ENCODE measurements around the gene KBTBD8.

KBTBD8 gene

DNA sequence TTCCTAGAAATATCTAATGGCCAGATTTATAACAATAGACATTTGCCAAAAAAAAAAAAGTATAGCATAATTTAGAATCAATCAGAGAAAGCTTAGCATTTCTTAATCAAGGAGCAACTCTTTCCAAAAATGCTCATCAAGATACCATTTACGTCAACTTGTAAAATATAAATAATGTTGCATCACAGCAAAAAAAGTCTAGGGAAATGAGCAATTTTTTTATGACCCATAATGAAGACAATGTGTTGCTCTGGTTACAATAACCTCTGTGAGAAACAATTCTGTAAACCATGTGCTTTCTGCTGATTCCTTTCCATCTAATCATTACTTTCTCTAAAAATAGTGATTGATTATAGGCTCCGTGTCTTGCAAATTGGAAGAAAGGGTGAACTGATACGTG, 36.3 kb downstream of the KBTBD8 start:
- H3K27ac Mint-ChIP-seq: no peak overlapping the region
- peaks cover 19% of the 10 kb centered on the region for H3K4me1 Mint-ChIP-seq
- ATAC-seq (ENCODE audit: low read depth): no peak
- DNase-seq (ENCODE audit: low spot score in 2 of 2): no peak
- H3K27me3 Mint-ChIP-seq: no peaks in the 10 kb centered on the region
- H3K4me3 Mint-ChIP-seq: no peak overlapping the region
- H3K9me3 Mint-ChIP-seq: no peaks in the 10 kb centered on the region
- H3K36me3 Mint-ChIP-seq: no peaks in the 10 kb centered on the region

GRCh38 chr3:67037615-67038014, 39.5 kb downstream of the KBTBD8 start:
- no peak overlapping the region for H3K27ac Mint-ChIP-seq
- DNase-seq (ENCODE audit: low spot score in 2 of 2) (no peak), ATAC-seq (ENCODE audit: low read depth) (peak; percentile 66)
- no peak overlapping the region for H3K4me3 Mint-ChIP-seq
- H3K4me1 Mint-ChIP-seq: peaks cover 8% of the 10 kb centered on the region
- H3K9me3 Mint-ChIP-seq: no peaks in the 10 kb centered on the region
- H3K36me3 Mint-ChIP-seq: no peaks in the 10 kb centered on the region
- H3K27me3 Mint-ChIP-seq: no peaks in the 10 kb centered on the region

DNA sequence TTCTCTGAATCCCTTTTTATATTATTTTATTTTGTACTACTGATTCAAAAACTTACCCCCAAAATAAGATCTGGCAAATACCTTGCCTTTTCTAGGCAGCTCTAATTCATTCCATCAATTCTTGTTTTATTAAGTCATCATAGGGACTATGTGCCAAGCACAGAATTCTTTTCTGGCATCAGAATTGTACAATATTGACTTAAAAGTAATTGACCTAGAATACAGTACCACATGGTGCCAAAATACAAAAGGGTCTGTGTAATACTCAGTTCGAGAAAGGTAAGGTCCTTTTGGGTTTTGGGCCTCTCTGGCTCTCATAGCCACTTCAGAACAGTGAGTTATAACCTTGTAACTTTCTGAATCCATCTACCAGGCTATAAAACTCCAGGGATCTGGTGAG, 46.2 kb downstream of the KBTBD8 start:
- H3K4me3 Mint-ChIP-seq: no peak overlapping the region
- H3K27me3 Mint-ChIP-seq: no peaks in the 10 kb centered on the region
- ATAC-seq (ENCODE audit: low read depth): no peak
- H3K9me3 Mint-ChIP-seq: peaks cover 4% of the 10 kb centered on the region
- peaks cover 12% of the 10 kb centered on the region for H3K4me1 Mint-ChIP-seq
- peaks cover 1% of the 10 kb centered on the region for H3K36me3 Mint-ChIP-seq
- no peak overlapping the region for H3K27ac Mint-ChIP-seq
- DNase-seq (ENCODE audit: low spot score in 2 of 2): no peak

DNA sequence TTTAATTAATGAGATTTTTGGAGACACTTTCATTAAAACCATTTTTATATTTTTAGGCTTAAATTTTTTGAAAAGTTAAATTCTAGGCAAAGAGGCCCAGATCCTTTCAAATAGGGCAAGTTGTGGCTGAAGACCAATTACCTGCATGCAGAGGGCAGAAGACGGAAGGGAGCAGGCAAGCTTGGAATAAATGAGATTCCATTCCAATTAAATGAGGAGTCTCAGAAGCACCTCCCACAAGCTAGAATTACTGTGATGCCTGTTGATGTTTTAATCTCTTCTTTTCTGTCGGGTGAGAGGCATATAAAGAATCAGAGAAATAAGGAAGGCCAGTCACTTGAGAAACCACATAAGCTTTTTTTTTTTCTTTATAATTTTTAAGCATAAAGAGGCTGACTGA, 46.8 kb downstream of the KBTBD8 start:
- no peak overlapping the region for H3K4me3 Mint-ChIP-seq
- peaks cover 1% of the 10 kb centered on the region for H3K36me3 Mint-ChIP-seq
- ATAC-seq (ENCODE audit: low read depth) (no peak), DNase-seq (ENCODE audit: low spot score in 2 of 2) (no peak)
- H3K4me1 Mint-ChIP-seq: peaks cover 13% of the 10 kb centered on the region
- H3K9me3 Mint-ChIP-seq: peaks cover 4% of the 10 kb centered on the region
- no peaks in the 10 kb centered on the region for H3K27me3 Mint-ChIP-seq
- H3K27ac Mint-ChIP-seq: peak overlapping the region; percentile 15

- ATAC-seq (ENCODE audit: low read depth) (no peak), DNase-seq (ENCODE audit: low spot score in 2 of 2) (no peak)
- H3K27me3 Mint-ChIP-seq: no peaks in the 10 kb centered on the region
- H3K9me3 Mint-ChIP-seq: peaks cover 9% of the 10 kb centered on the region
- H3K4me3 Mint-ChIP-seq: no peak overlapping the region
- H3K36me3 Mint-ChIP-seq: peaks cover 5% of the 10 kb centered on the region
- H3K4me1 Mint-ChIP-seq: peaks cover 13% of the 10 kb centered on the region
- no peak overlapping the region for H3K27ac Mint-ChIP-seq
Measured at GRCh38 chr3:67045711-67046465, 47.8 kb downstream of the KBTBD8 start.

GRCh38 chr3:67047051-67047450, 48.9 kb downstream of the KBTBD8 start:
- Mint-ChIP-seq H3K9me3 (peaks cover 10% of the 10 kb centered on the region), H3K4me1 (peaks cover 13% of the 10 kb centered on the region), H3K4me3 (no peak overlapping the region), H3K36me3 (peaks cover 5% of the 10 kb centered on the region), H3K27me3 (no peaks in the 10 kb centered on the region), H3K27ac (no peak overlapping the region)
- DNase-seq (ENCODE audit: low spot score in 2 of 2) (no peak), ATAC-seq (ENCODE audit: low read depth) (no peak)

GRCh38 chr3:67048067-67048714, 50.1 kb downstream of the KBTBD8 start:
- H3K27ac Mint-ChIP-seq: peak overlapping the region; percentile 64
- peaks cover 13% of the 10 kb centered on the region for H3K4me1 Mint-ChIP-seq
- H3K9me3 Mint-ChIP-seq: peaks cover 10% of the 10 kb centered on the region
- peaks cover 5% of the 10 kb centered on the region for H3K36me3 Mint-ChIP-seq
- peak in 1 of 2 donors; percentile 29 for DNase-seq (ENCODE audit: low spot score in 2 of 2)
- peak; percentile 92 for ATAC-seq (ENCODE audit: low read depth)
- H3K27me3 Mint-ChIP-seq: no peaks in the 10 kb centered on the region
- peak overlapping the region; percentile 76 for H3K4me3 Mint-ChIP-seq

DNA sequence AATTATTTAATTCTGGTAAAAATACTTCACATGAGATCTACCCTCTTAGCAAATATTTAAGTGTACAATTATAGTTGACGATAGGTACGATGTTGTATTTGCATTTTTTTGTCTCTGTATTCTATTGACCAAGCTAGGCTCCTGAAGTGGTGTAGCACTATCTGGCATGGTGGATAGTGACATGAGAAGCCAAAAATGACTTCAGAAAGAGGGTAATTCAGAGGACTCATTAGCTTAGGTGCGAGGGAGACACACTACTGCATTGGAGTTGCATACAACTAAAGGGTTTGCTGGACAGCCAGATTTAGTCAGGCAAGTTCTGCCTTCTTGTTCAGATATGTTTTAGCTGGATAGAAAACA, 50.6 kb downstream of the KBTBD8 start:
- peaks cover 13% of the 10 kb centered on the region for H3K4me1 Mint-ChIP-seq
- H3K27me3 Mint-ChIP-seq: no peaks in the 10 kb centered on the region
- DNase-seq (ENCODE audit: low spot score in 2 of 2): no peak
- H3K36me3 Mint-ChIP-seq: peaks cover 3% of the 10 kb centered on the region
- H3K4me3 Mint-ChIP-seq: no peak overlapping the region
- peak overlapping the region; percentile 64 for H3K27ac Mint-ChIP-seq
- ATAC-seq (ENCODE audit: low read depth): peak; percentile 49
- peaks cover 9% of the 10 kb centered on the region for H3K9me3 Mint-ChIP-seq

- Mint-ChIP-seq H3K27ac (no peak overlapping the region), H3K4me3 (no peak overlapping the region), H3K9me3 (peaks cover 9% of the 10 kb centered on the region), H3K4me1 (peaks cover 13% of the 10 kb centered on the region), H3K27me3 (no peaks in the 10 kb centered on the region), H3K36me3 (peaks cover 8% of the 10 kb centered on the region)
- no peak for DNase-seq (ENCODE audit: low spot score in 2 of 2)
- no peak for ATAC-seq (ENCODE audit: low read depth)
Measured at GRCh38 chr3:67059443-67059842, 61.3 kb downstream of the KBTBD8 start.
